Endothelial cell of umbilical vein (primary cell): ENCODE results near the gene ARID5A. TPM values are rescaled to one million over a fixed set of nuclear protein-coding genes. Genes with fewer than 3 reads are reported as not detected.

Experiments used
- BruUV-seq: library from RNA; stranded (reverse); fragments of 400-500 nt; replicated peaks from 2 replicates; lab custom pipeline; 2021; lab: Mats Ljungman, UMichigan
- CTCF ChIA-PET: fragments of 300-600, 350-600 bp; sonication (Branson Sonifier 250); formaldehyde crosslinking; loops from one replicate; lab custom pipeline; 2021; ENCODE audit warnings: antibody characterized with exemption, inconsistent platforms; lab: Charles Lee
- POLR2A ChIA-PET: fragments of 300-600, 350-600 bp; sonication (Branson Sonifier 250); formaldehyde crosslinking; loops from one replicate; lab custom pipeline; 2021; ENCODE audit warnings: antibody characterized with exemption, inconsistent platforms; lab: Charles Lee
- DNase-seq: peaks from one replicate; pipeline ENCODE4 v3.0.0-alpha.2; 2011; ENCODE audit warnings: low read depth, low spot score
- FAIRE-seq: peaks from 2 replicates; lab custom pipeline; 2011; peaks lifted over from hg19 to GRCh38; lab: Jason Lieb, UNC
- H2AFZ ChIP-seq: 2 replicates; pipeline ENCODE4 v1.6.0; 2012; ENCODE audit warnings: low read depth, low read length, control low read depth, inconsistent platforms
- H3K27ac ChIP-seq: 2 replicates; pipeline ENCODE4 v1.5.1; 2011; ENCODE audit warnings: low read depth, mild to moderate bottlenecking, control low read depth, low read length, moderate library complexity; ENCODE audit not compliant: insufficient read depth
- H3K27me3 ChIP-seq, 2 experiments: 2 replicates each; pipeline versions ENCODE4 v1.6.0 to v1.6.1; 2011; ENCODE audit warnings: low read length in 2 of 2, mixed read lengths in 1 of 2; ENCODE audit not compliant: control insufficient read depth in 2 of 2, insufficient read depth in 2 of 2
- H3K36me3 ChIP-seq, 2 experiments: 2 replicates in 1 of 2; 3 replicates in 1 of 2; pipeline ENCODE4 v1.5.1; 2011; ENCODE audit warnings: low read length in 2 of 2, mild to moderate bottlenecking in 1 of 2, moderate library complexity in 1 of 2; ENCODE audit not compliant: control insufficient read depth in 2 of 2, insufficient read depth in 2 of 2; ENCODE audit errors: extremely low read depth in 1 of 2
- H3K4me1 ChIP-seq: 3 replicates; pipeline ENCODE4 v1.5.1; 2011; ENCODE audit warnings: mild to moderate bottlenecking, low read length; ENCODE audit not compliant: control insufficient read depth, insufficient read depth; ENCODE audit errors: extremely low read depth
- H3K4me2 ChIP-seq: 2 replicates; pipeline ENCODE4 v1.6.1; 2011; ENCODE audit warnings: low read length, control low read depth, mixed read lengths; ENCODE audit not compliant: insufficient read depth
- H3K4me3 ChIP-seq, 3 experiments: fragments of 200-600 bp in 1 of 3; sonication (generic), shearing (Covaris generic) in 1 of 3; replicated peaks in 1 of 3; 2 replicates each; pipeline ENCODE4 v1.5.1; 2011 to 2016; ENCODE audit warnings: control low read depth in 3 of 3, low read length in 3 of 3, mild to moderate bottlenecking in 2 of 3, inconsistent platforms in 1 of 3, low read depth in 1 of 3, moderate library complexity in 1 of 3; ENCODE audit not compliant: insufficient read depth in 1 of 3
- H3K79me2 ChIP-seq: 2 replicates; pipeline ENCODE4 v1.6.0; 2012; ENCODE audit warnings: low read length, inconsistent platforms; ENCODE audit not compliant: control insufficient read depth, insufficient read depth
- H3K9ac ChIP-seq: replicated peaks from 2 replicates; pipeline ENCODE3; 2011; ENCODE audit warnings: low read length, control low read depth; ENCODE audit not compliant: insufficient read depth; ENCODE audit errors: extremely low read depth
- H3K9me1 ChIP-seq: replicated peaks from 3 replicates; pipeline ENCODE4 v1.6.0; 2011; ENCODE audit warnings: mild to moderate bottlenecking, low read length; ENCODE audit not compliant: control insufficient read depth, insufficient read depth; ENCODE audit errors: extremely low read depth
- H3K9me3 ChIP-seq: replicated peaks from 2 replicates; pipeline ENCODE4 v1.5.1; 2012; ENCODE audit warnings: low read length, inconsistent platforms; ENCODE audit not compliant: control insufficient read depth, insufficient read depth
- H4K20me1 ChIP-seq: replicated peaks from 2 replicates; pipeline ENCODE3; 2011; ENCODE audit warnings: mild to moderate bottlenecking, low read length; ENCODE audit not compliant: control insufficient read depth, insufficient read depth; ENCODE audit errors: extremely low read depth
- CTCF ChIP-seq, 2 donors: IDR thresholded peaks; 1 replicate in 1 of 2; 2 replicates in 1 of 2; pipeline ENCODE4 v1.5.1; 2011; ENCODE audit warnings: low read length in 2 of 2, mild to moderate bottlenecking in 2 of 2, moderate library complexity in 2 of 2, control low read depth in 1 of 2, inconsistent platforms in 1 of 2, low read depth in 1 of 2; ENCODE audit not compliant: insufficient read depth in 1 of 2; ENCODE audit errors: extremely low read depth in 1 of 2
- EZH2 ChIP-seq: IDR thresholded peaks from 2 replicates; pipeline ENCODE4 v1.6.1; 2012; ENCODE audit warnings: borderline replicate concordance, low read depth, mild to moderate bottlenecking, moderate library complexity, low read length, inconsistent platforms; ENCODE audit not compliant: severe bottlenecking
- FOS ChIP-seq: IDR thresholded peaks from 2 replicates; pipeline ENCODE4 v1.6.1; 2011; ENCODE audit warnings: mild to moderate bottlenecking, low read length, moderate library complexity, borderline replicate concordance; ENCODE audit not compliant: insufficient read depth
- GATA2 ChIP-seq: IDR thresholded peaks from 2 replicates; pipeline ENCODE4 v1.7.0; 2011; ENCODE audit warnings: low read depth, mild to moderate bottlenecking, moderate library complexity, mixed read lengths, low read length; ENCODE audit not compliant: insufficient read length, insufficient read depth
- JUN ChIP-seq: IDR thresholded peaks from 2 replicates; pipeline ENCODE4 v1.6.1; 2011; ENCODE audit warnings: borderline replicate concordance, low read depth; ENCODE audit not compliant: insufficient read length, insufficient read depth
- MYC ChIP-seq: IDR thresholded peaks from one replicate; pipeline ENCODE4 v1.6.1; 2011; ENCODE audit warnings: mild to moderate bottlenecking, low read depth, low read length
- POLR2A ChIP-seq: IDR thresholded peaks from 2 replicates; pipeline ENCODE4 v1.6.1; 2012; ENCODE audit warnings: low read depth, mild to moderate bottlenecking, control low read depth, low read length
- POLR2AphosphoS5 ChIP-seq: IDR thresholded peaks from 2 replicates; pipeline ENCODE4 v1.6.1; 2012; ENCODE audit warnings: low read depth, mild to moderate bottlenecking, control low read depth, low read length, moderate library complexity; ENCODE audit not compliant: insufficient read depth
- dilution Hi-C: fragments of 300-500 bp; cut with MboI; formaldehyde crosslinking; loops from one replicate; pipeline ENCODE4 v1.15.0; 2019; ENCODE audit warnings: low sequenced_read_pairs; ENCODE audit not compliant: extremely low pct_ligation_motif_present
- intact Hi-C: fragments of 100-400 bp; cut with micrococcal nuclease; formaldehyde crosslinking; loops from one replicate; pipeline ENCODE4 v1.10.0; 2022
- polyA plus RNA-seq, 4 experiments: library from polyadenylated mRNA; depleted of rRNA in 3 of 4; stranded (reverse) in 3 of 4; unstranded in 1 of 4; fragments of >200 nt; gene quantifications; 2 replicates each; pipeline versions ENCODE4 v1.2.1 to v1.2.3, GENCODE V29; 2011 to 2012; ENCODE audit warnings: missing spikeins in 1 of 4
- total RNA-seq: library from RNA; stranded (reverse); gene quantifications from 2 replicates; pipeline ENCODE4 v1.2.3, GENCODE V29; 2021
- TF ChIP-seq, protein P1 (sequence below): IDR thresholded peaks from 2 replicates; pipeline ENCODE4 v1.6.1; 2011; ENCODE audit not compliant: insufficient read depth, insufficient read length

The ARID5A gene
- total and polyA plus RNA-seq, 2 donors (not counting 3 experiments of a cell fraction or from before 2014, with no cell fraction given) = 18.0 to 24.7 TPM

- no peak for TF ChIP-seq MYC
- TF ChIP-seq CTCF (IDR thresholded peaks at IDR 0.05; ENCODE audit: extremely low read depth in 1 of 2, insufficient read depth in 1 of 2, low read depth in 1 of 2, low read length in 2 of 2) = no peak
- no peak for TF ChIP-seq EZH2
- TF ChIP-seq GATA2 = no peak
- TF ChIP-seq, protein P1, sequence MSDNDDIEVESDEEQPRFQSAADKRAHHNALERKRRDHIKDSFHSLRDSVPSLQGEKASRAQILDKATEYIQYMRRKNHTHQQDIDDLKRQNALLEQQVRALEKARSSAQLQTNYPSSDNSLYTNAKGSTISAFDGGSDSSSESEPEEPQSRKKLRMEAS = no peak
- TF ChIP-seq FOS = no peak
- no peak for TF ChIP-seq POLR2AphosphoS5
- TF ChIP-seq JUN = no peak
- no peak for TF ChIP-seq POLR2A
- H3K79me2 ChIP-seq = no peaks in the 10 kb centered on the region
- H3K9me3 ChIP-seq = no peaks in the 10 kb centered on the region
- peaks cover 0 to 18% of the 10 kb centered on the region in 2 experiments for H3K36me3 ChIP-seq
- intact Hi-C loops = no loop called here
- no peak overlapping the region for H2AFZ ChIP-seq
- ChIA-PET CTCF (interaction anchor here (1.0 to 11.6 kb wide), 16 partner anchors 10 to 261 kb away, joined by 3 to 130 read pairs (median 10); partner anchors contain the start of genes ARID5A and CNNM3), POLR2A (interaction anchor here (1.7 kb wide), 1 partner anchor 16 kb away, joined by 8 read pairs; no protein-coding TSS in a partner anchor)
- no peak for FAIRE-seq
- dilution Hi-C loops = no loop called here
- no peak for DNase-seq
- no peak overlapping the region for H3K27ac ChIP-seq
- no peak overlapping the region for H3K9ac ChIP-seq
- no peak overlapping the region for H3K4me2 ChIP-seq
- H4K20me1 ChIP-seq = no peaks in the 10 kb centered on the region
- no peaks in the 10 kb centered on the region for H3K4me1 ChIP-seq
- H3K27me3 ChIP-seq = no peaks in the 10 kb centered on the region
- H3K4me3 ChIP-seq = no peak overlapping the region
- BruUV-seq = no TSS peak
- no peaks in the 10 kb centered on the region for H3K9me1 ChIP-seq
Measured at GRCh38 chr2:96555146-96555610, 18.6 kb downstream of the ARID5A start.
